ENCODE measurements around the gene POLR1G. TPM values are rescaled to one million over a fixed set of nuclear protein-coding genes. Genes with fewer than 3 reads are reported as not detected.

Gene POLR1G
- total and polyA plus RNA-seq, 2 experiments from 2014 or later = 33.0 to 85.9 TPM

DNA sequence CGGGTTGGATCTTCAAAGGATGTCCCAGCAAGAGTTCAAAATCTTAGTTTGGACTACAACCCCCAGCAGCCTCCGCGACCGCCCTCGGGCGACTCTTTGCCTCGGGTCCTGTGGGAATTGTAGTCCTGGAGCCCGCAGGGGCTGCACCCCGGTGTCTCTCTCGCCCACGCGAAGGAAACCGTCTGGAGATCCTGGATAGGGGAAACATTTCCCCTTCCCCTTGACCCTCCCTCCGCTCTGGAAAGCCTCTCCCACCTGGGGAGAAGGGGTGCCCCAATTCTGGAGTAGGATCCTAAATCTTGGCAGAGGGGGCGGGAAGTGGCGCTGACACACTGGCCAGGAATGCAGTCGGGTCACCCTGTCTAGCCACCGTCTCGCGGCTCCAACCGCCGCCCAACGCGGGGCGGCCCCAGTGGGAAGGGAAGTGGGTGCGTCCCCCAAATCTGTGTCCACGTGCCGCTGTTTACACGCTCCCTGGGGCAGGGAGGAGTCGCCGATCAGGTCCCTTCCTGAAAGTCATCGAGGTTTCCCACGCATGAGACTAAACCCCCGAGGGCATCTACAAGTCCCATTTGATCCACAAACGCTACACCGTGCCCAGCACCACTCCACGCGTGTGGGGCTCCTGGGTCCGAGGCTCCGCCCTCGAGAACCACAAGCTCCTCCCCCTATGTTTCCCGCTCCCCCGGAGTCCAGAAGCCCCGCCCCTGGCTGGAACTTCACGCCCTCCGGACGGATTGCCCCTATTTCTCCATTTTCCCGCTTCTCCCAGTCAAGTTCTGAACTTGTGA is 814 bp upstream of the POLR1G start:
- peak overlapping the region; percentile 97 for H3K4me3 Mint-ChIP-seq
- H3F3A ChIP-seq (replicated peaks; ENCODE audit: low read depth) = peaks cover 29% of the 10 kb centered on the region; the same call in 1 of the 2 replicates

More for the DNA sequence above, 814 bp upstream of the POLR1G start:
- Histone ChIP-seq H3K27me3 (ENCODE audit: insufficient read depth) (peaks cover 23% of the 10 kb centered on the region), H2AFZ (peak overlapping the region; percentile 92), H3K27ac (ENCODE audit: low read depth) (peak overlapping the region; percentile 94), H3K4me3 (peak overlapping the region; percentile 88), H3K79me2 (replicated peaks; ENCODE audit: insufficient read depth) (peaks cover 13% of the 10 kb centered on the region), H4K20me1 (replicated peaks; ENCODE audit: insufficient read depth) (peaks cover 18% of the 10 kb centered on the region; the same call in 1 of the 2 replicates), H3K9me2 (ENCODE audit: insufficient read depth) (no peaks in the 10 kb centered on the region), H3K4me1 (ENCODE audit: insufficient read depth) (peaks cover 24% of the 10 kb centered on the region), H3K36me3 (ENCODE audit: insufficient read depth) (no peaks in the 10 kb centered on the region), H3K4me2 (peak overlapping the region; percentile 99)
- peak; percentile 46 for ATAC-seq
- Mint-ChIP-seq H3K27me3 (ENCODE audit: insufficient read depth, low read depth, poor library complexity) (peaks cover 36% of the 10 kb centered on the region), H3K36me3 (ENCODE audit: low read depth) (peaks cover 24% of the 10 kb centered on the region), H3K27ac (peak overlapping the region; percentile 99), H3K9me3 (no peaks in the 10 kb centered on the region), H3K4me1 (peaks cover 26% of the 10 kb centered on the region)
- TF ChIP-seq, protein P1, sequence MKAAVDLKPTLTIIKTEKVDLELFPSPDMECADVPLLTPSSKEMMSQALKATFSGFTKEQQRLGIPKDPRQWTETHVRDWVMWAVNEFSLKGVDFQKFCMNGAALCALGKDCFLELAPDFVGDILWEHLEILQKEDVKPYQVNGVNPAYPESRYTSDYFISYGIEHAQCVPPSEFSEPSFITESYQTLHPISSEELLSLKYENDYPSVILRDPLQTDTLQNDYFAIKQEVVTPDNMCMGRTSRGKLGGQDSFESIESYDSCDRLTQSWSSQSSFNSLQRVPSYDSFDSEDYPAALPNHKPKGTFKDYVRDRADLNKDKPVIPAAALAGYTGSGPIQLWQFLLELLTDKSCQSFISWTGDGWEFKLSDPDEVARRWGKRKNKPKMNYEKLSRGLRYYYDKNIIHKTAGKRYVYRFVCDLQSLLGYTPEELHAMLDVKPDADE (IDR thresholded peaks at IDR 0.05) = peak; percentile 92
- TF ChIP-seq POLR2AphosphoS5 (IDR thresholded peaks at IDR 0.05; ENCODE audit: low read depth) = 0 out of 2 replicates have a peak, but pooled peaks have one; percentile 3
- no peak for TF ChIP-seq JUNB (IDR thresholded peaks at IDR 0.05; ENCODE audit: unreplicated experiment)
- TF ChIP-seq, protein P2, sequence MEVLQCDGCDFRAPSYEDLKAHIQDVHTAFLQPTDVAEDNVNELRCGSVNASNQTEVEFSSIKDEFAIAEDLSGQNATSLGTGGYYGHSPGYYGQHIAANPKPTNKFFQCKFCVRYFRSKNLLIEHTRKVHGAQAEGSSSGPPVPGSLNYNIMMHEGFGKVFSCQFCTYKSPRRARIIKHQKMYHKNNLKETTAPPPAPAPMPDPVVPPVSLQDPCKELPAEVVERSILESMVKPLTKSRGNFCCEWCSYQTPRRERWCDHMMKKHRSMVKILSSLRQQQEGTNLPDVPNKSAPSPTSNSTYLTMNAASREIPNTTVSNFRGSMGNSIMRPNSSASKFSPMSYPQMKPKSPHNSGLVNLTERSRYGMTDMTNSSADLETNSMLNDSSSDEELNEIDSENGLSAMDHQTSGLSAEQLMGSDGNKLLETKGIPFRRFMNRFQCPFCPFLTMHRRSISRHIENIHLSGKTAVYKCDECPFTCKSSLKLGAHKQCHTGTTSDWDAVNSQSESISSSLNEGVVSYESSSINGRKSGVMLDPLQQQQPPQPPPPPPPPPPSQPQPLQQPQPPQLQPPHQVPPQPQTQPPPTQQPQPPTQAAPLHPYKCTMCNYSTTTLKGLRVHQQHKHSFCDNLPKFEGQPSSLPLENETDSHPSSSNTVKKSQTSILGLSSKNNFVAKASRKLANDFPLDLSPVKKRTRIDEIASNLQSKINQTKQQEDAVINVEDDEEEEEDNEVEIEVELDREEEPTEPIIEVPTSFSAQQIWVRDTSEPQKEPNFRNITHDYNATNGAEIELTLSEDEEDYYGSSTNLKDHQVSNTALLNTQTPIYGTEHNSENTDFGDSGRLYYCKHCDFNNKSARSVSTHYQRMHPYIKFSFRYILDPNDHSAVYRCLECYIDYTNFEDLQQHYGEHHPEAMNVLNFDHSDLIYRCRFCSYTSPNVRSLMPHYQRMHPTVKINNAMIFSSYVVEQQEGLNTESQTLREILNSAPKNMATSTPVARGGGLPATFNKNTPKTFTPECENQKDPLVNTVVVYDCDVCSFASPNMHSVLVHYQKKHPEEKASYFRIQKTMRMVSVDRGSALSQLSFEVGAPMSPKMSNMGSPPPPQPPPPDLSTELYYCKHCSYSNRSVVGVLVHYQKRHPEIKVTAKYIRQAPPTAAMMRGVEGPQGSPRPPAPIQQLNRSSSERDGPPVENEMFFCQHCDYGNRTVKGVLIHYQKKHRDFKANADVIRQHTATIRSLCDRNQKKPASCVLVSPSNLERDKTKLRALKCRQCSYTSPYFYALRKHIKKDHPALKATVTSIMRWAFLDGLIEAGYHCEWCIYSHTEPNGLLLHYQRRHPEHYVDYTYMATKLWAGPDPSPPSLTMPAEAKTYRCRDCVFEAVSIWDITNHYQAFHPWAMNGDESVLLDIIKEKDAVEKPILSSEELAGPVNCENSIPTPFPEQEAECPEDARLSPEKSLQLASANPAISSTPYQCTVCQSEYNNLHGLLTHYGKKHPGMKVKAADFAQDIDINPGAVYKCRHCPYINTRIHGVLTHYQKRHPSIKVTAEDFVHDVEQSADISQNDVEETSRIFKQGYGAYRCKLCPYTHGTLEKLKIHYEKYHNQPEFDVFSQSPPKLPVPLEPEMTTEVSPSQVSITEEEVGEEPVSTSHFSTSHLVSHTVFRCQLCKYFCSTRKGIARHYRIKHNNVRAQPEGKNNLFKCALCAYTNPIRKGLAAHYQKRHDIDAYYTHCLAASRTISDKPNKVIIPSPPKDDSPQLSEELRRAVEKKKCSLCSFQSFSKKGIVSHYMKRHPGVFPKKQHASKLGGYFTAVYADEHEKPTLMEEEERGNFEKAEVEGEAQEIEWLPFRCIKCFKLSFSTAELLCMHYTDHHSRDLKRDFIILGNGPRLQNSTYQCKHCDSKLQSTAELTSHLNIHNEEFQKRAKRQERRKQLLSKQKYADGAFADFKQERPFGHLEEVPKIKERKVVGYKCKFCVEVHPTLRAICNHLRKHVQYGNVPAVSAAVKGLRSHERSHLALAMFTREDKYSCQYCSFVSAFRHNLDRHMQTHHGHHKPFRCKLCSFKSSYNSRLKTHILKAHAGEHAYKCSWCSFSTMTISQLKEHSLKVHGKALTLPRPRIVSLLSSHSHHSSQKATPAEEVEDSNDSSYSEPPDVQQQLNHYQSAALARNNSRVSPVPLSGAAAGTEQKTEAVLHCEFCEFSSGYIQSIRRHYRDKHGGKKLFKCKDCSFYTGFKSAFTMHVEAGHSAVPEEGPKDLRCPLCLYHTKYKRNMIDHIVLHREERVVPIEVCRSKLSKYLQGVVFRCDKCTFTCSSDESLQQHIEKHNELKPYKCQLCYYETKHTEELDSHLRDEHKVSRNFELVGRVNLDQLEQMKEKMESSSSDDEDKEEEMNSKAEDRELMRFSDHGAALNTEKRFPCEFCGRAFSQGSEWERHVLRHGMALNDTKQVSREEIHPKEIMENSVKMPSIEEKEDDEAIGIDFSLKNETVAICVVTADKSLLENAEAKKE (CRISPR knock-in tag; IDR thresholded peaks at IDR 0.05) = no peak
- TF ChIP-seq ZNF114 (CRISPR knock-in tag; IDR thresholded peaks at IDR 0.05) = peak; percentile 82; the same call in 1 of the 2 replicates
- DNase-seq (ENCODE audit: low spot score) = peak; percentile 96
